Astrocyte (in vitro differentiated cells and primary cell): ENCODE results near the gene PCDHGB5. TPM values are rescaled to one million over a fixed set of nuclear protein-coding genes. Genes with fewer than 3 reads are reported as not detected.
A peak's percentile ranks its signal among the peaks of the same experiment; 100 is the strongest.
"Not testable (repeated sequence)": the region's sequence is repeated elsewhere in the genome, so short reads cannot be mapped to it uniquely, and the experiment has no call there.

Source experiments
- DNase-seq: peaks from one replicate; pipeline ENCODE4 v3.0.0-alpha.2; 2010; ENCODE audit warnings: low read depth
- FAIRE-seq: peaks from 2 replicates; lab custom pipeline; 2011; peaks lifted over from hg19 to GRCh38; lab: Jason Lieb, UNC
- H2AFZ ChIP-seq: 2 replicates; pipeline ENCODE4 v1.6.0; 2012; ENCODE audit warnings: low read depth, low read length, inconsistent platforms
- H3K27ac ChIP-seq: 2 replicates; pipeline ENCODE4 v1.5.1; 2011; ENCODE audit warnings: low read depth, low read length, inconsistent platforms
- H3K27me3 ChIP-seq: 2 replicates; pipeline ENCODE4 v1.6.0; 2011; ENCODE audit warnings: low read length, inconsistent platforms; ENCODE audit not compliant: insufficient read depth
- H3K36me3 ChIP-seq: 2 replicates; pipeline ENCODE4 v1.5.1; 2011; ENCODE audit warnings: low read length, inconsistent platforms; ENCODE audit not compliant: insufficient read depth
- H3K4me1 ChIP-seq: 2 replicates; pipeline ENCODE4 v1.5.1; 2011; ENCODE audit warnings: low read length, inconsistent platforms; ENCODE audit not compliant: insufficient read depth
- H3K4me2 ChIP-seq: 2 replicates; pipeline ENCODE4 v1.6.0; 2012; ENCODE audit warnings: low read length, inconsistent platforms
- H3K4me3 ChIP-seq: 2 replicates; pipeline ENCODE4 v1.5.1; 2011; ENCODE audit warnings: low read depth, mild to moderate bottlenecking, low read length, inconsistent platforms; ENCODE audit not compliant: insufficient read depth
- H3K79me2 ChIP-seq: 2 replicates; pipeline ENCODE4 v1.6.0; 2012; ENCODE audit warnings: mild to moderate bottlenecking, low read length, inconsistent platforms; ENCODE audit not compliant: insufficient read depth
- H3K9ac ChIP-seq: 2 replicates; pipeline ENCODE4 v1.6.0; 2012; ENCODE audit warnings: mild to moderate bottlenecking, low read length, inconsistent platforms
- H3K9me3 ChIP-seq: 2 replicates; pipeline ENCODE4 v1.5.1; 2012; ENCODE audit warnings: low read depth, mild to moderate bottlenecking, low read length, inconsistent platforms; ENCODE audit not compliant: insufficient read depth
- H4K20me1 ChIP-seq: 2 replicates; pipeline ENCODE4 v1.6.0; 2012; ENCODE audit warnings: low read length, inconsistent platforms; ENCODE audit not compliant: insufficient read depth
- H3K27ac Mint-ChIP-seq: one replicate; pipeline ENCODE4 v1.8.0; 2021; ENCODE audit warnings: mild to moderate bottlenecking, mixed read lengths; ENCODE audit not compliant: unreplicated experiment
- H3K27me3 Mint-ChIP-seq: one replicate; pipeline ENCODE4 v1.8.0; 2021; ENCODE audit warnings: low read depth, mixed read lengths; ENCODE audit not compliant: unreplicated experiment
- H3K36me3 Mint-ChIP-seq: one replicate; pipeline ENCODE4 v1.8.0; 2021; ENCODE audit warnings: low read depth, mixed read lengths; ENCODE audit not compliant: unreplicated experiment
- H3K4me1 Mint-ChIP-seq: one replicate; pipeline ENCODE4 v1.8.0; 2021; ENCODE audit warnings: low read depth, mixed read lengths; ENCODE audit not compliant: unreplicated experiment
- H3K4me3 Mint-ChIP-seq: one replicate; pipeline ENCODE4 v1.8.0; 2021; ENCODE audit warnings: mild to moderate bottlenecking, moderate library complexity, mixed read lengths; ENCODE audit not compliant: unreplicated experiment
- H3K9me3 Mint-ChIP-seq: one replicate; pipeline ENCODE4 v1.8.0; 2021; ENCODE audit warnings: mild to moderate bottlenecking, mixed read lengths; ENCODE audit not compliant: unreplicated experiment
- EZH2 ChIP-seq: IDR thresholded peaks from 2 replicates; pipeline ENCODE4 v1.6.1; 2012; ENCODE audit warnings: mild to moderate bottlenecking, low read length, inconsistent platforms; ENCODE audit not compliant: insufficient read depth
- total RNA-seq: library from RNA; stranded (reverse); gene quantifications from 2 replicates; pipeline ENCODE4 v1.2.1, GENCODE V29; 2021
- TF ChIP-seq, protein P1 (sequence below): IDR thresholded peaks from 2 replicates; pipeline ENCODE4 v1.5.1; 2011; ENCODE audit warnings: low read depth, mild to moderate bottlenecking, inconsistent platforms, low read length, moderate library complexity; ENCODE audit not compliant: insufficient read depth

Gene PCDHGB5
- total RNA-seq, 1 donor from 2014 or later, result 2.1 TPM

DNA sequence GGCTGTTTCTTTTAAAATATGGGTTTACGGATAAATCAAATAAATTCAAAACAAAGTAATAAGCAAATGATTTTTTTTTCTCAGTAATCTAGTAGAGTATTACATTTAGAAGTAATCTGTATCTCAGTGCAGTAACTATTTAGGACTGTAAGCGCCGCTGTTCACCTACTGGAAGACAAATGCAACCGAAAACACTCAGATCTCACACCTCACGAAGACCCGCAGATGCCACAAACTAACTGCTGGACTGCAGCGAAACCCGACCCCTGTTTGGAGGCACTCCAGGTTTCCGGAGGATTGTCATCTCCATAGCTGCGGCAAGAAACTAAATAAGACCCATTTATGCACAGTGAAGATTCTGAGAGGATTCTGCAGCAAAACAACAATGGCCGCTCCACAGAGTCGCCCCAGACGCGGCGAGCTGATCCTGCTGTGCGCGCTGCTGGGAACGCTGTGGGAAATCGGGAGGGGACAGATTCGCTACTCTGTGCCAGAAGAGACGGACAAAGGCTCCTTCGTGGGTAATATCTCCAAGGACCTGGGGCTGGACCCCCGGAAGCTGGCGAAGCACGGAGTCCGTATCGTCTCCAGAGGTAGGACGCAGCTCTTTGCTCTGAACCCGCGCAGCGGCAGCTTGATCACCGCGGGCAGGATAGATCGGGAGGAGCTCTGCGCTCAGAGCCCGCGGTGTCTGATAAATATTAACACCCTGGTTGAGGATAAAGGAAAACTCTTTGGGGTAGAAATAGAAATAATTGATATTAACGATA, 5.1 kb upstream of the PCDHGB5 start, which contains the start of gene PCDHGA8:
Gene PCDHGA8, plus strand, starts transcription at position 205 of the 770 bp plus-strand sequence. Its CDS starts 181 bp downstream, at position 386.
- TF ChIP-seq EZH2, result no peak
- TF ChIP-seq, protein P1, sequence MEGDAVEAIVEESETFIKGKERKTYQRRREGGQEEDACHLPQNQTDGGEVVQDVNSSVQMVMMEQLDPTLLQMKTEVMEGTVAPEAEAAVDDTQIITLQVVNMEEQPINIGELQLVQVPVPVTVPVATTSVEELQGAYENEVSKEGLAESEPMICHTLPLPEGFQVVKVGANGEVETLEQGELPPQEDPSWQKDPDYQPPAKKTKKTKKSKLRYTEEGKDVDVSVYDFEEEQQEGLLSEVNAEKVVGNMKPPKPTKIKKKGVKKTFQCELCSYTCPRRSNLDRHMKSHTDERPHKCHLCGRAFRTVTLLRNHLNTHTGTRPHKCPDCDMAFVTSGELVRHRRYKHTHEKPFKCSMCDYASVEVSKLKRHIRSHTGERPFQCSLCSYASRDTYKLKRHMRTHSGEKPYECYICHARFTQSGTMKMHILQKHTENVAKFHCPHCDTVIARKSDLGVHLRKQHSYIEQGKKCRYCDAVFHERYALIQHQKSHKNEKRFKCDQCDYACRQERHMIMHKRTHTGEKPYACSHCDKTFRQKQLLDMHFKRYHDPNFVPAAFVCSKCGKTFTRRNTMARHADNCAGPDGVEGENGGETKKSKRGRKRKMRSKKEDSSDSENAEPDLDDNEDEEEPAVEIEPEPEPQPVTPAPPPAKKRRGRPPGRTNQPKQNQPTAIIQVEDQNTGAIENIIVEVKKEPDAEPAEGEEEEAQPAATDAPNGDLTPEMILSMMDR, result no peak
- no peak within 1 kb of the TSS for H3K27ac Mint-ChIP-seq
- H3K27ac ChIP-seq, result no peak within 1 kb of the TSS
- H2AFZ ChIP-seq, result peak within 1 kb of the TSS; percentile 20
- FAIRE-seq, result no peak
- H3K4me1 ChIP-seq, result no peaks in the 10 kb centered on the region
- no peak within 1 kb of the TSS for H3K4me2 ChIP-seq
- H3K79me2 ChIP-seq, result no peaks in the 10 kb centered on the region
- DNase-seq, result no peak
- H3K4me3 ChIP-seq, result no peak within 1 kb of the TSS
- H4K20me1 ChIP-seq, result no peaks in the 10 kb centered on the region
- no peaks in the 10 kb centered on the region for H3K36me3 ChIP-seq
- no peak within 1 kb of the TSS for H3K4me3 Mint-ChIP-seq
- H3K27me3 ChIP-seq, result no peaks in the 10 kb centered on the region
- peaks cover 47% of the 10 kb centered on the region for H3K9me3 ChIP-seq
- peaks cover 1% of the 10 kb centered on the region for H3K4me1 Mint-ChIP-seq
- H3K27me3 Mint-ChIP-seq, result no peaks in the 10 kb centered on the region
- no peak within 1 kb of the TSS for H3K9ac ChIP-seq
- H3K9me3 Mint-ChIP-seq, result peaks cover 44% of the 10 kb centered on the region
- H3K36me3 Mint-ChIP-seq, result peaks cover 28% of the 10 kb centered on the region

- Histone ChIP-seq H3K9me3 (peaks cover 45% of the 10 kb centered on the region), H3K79me2 (no peaks in the 10 kb centered on the region), H3K27ac (no peak overlapping the region), H3K4me3 (no peak overlapping the region), H3K27me3 (no peaks in the 10 kb centered on the region), H4K20me1 (no peaks in the 10 kb centered on the region), H3K4me2 (no peak overlapping the region), H2AFZ (no peak overlapping the region), H3K4me1 (no peaks in the 10 kb centered on the region), H3K36me3 (no peaks in the 10 kb centered on the region), H3K9ac (no peak overlapping the region)
- Mint-ChIP-seq H3K4me1 (peaks cover 1% of the 10 kb centered on the region), H3K27me3 (no peaks in the 10 kb centered on the region), H3K36me3 (peaks cover 26% of the 10 kb centered on the region), H3K9me3 (peaks cover 42% of the 10 kb centered on the region), H3K27ac (no peak overlapping the region), H3K4me3 (no peak overlapping the region)
- TF ChIP-seq, protein P1, result no peak
- TF ChIP-seq EZH2, result no peak
- DNase-seq (no peak), FAIRE-seq (no peak)
These were observed 4.5 kb upstream of the PCDHGB5 start for GRCh38 chr5:141393267-141393666.

GRCh38 chr5:141394401-141395187, 3.2 kb upstream of the PCDHGB5 start:
- not testable (repeated sequence) for H3K27me3 Mint-ChIP-seq, H3K4me1 ChIP-seq, H3K9ac ChIP-seq, H3K4me2 ChIP-seq, H3K4me3 ChIP-seq, DNase-seq, H3K27ac ChIP-seq, H2AFZ ChIP-seq, H3K27ac Mint-ChIP-seq, H4K20me1 ChIP-seq, FAIRE-seq, H3K79me2 ChIP-seq, H3K36me3 ChIP-seq, H3K4me1 Mint-ChIP-seq, H3K4me3 Mint-ChIP-seq, H3K27me3 ChIP-seq
- peaks cover 44% of the 10 kb centered on the region for H3K9me3 ChIP-seq
- peaks cover 34% of the 10 kb centered on the region for H3K36me3 Mint-ChIP-seq
- H3K9me3 Mint-ChIP-seq, result peaks cover 41% of the 10 kb centered on the region
